ENCODE measurements around the gene RPL13A. TPM values are rescaled to one million over a fixed set of nuclear protein-coding genes. Genes with fewer than 3 reads are reported as not detected.

The RPL13A gene
- total and polyA plus RNA-seq, 2 of the 13 experiments (the other 11 are each of a cell fraction or from before 2014, with no cell fraction given): 2,601 to 3,407 TPM

GRCh38 chr19:49473868-49474541, 13.4 kb upstream of the RPL13A start, which contains the start of gene FLT3LG (continued):
- TF ChIP-seq, protein P1, sequence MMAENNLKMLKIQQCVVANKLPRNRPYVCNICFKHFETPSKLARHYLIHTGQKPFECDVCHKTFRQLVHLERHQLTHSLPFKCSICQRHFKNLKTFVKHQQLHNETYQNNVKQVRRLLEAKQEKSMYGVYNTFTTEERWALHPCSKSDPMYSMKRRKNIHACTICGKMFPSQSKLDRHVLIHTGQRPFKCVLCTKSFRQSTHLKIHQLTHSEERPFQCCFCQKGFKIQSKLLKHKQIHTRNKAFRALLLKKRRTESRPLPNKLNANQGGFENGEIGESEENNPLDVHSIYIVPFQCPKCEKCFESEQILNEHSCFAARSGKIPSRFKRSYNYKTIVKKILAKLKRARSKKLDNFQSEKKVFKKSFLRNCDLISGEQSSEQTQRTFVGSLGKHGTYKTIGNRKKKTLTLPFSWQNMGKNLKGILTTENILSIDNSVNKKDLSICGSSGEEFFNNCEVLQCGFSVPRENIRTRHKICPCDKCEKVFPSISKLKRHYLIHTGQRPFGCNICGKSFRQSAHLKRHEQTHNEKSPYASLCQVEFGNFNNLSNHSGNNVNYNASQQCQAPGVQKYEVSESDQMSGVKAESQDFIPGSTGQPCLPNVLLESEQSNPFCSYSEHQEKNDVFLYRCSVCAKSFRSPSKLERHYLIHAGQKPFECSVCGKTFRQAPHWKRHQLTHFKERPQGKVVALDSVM (CRISPR knock-in tag; IDR thresholded peaks at IDR 0.05): no peak
- no peak for TF ChIP-seq ZBTB44 (CRISPR knock-in tag; IDR thresholded peaks at IDR 0.05)
- TF ChIP-seq HIVEP1 (CRISPR knock-in tag; IDR thresholded peaks at IDR 0.05): no peak
- TF ChIP-seq SALL1 (CRISPR knock-in tag; IDR thresholded peaks at IDR 0.05): peak; percentile 33; the same call in 1 of the 2 replicates
- TF ChIP-seq NR3C1 (CRISPR knock-in tag; IDR thresholded peaks at IDR 0.05): no peak
- no peak for TF ChIP-seq GTF3A (CRISPR knock-in tag; conservative IDR thresholded peaks at IDR 0.05)
- TF ChIP-seq CHCHD3 (CRISPR knock-in tag; IDR thresholded peaks at IDR 0.05): no peak
- no peak for TF ChIP-seq ATF7 (IDR thresholded peaks at IDR 0.05)
- TF ChIP-seq ATF7 (CRISPR knock-in tag; IDR thresholded peaks at IDR 0.05): no peak
- TF ChIP-seq HDAC1 (CRISPR knock-in tag; IDR thresholded peaks at IDR 0.05): peak; percentile 58
- no peak for TF ChIP-seq ZNF660 (CRISPR knock-in tag; IDR thresholded peaks at IDR 0.05; ENCODE audit: borderline replicate concordance, low read depth)
- TF ChIP-seq ATRX (CRISPR knock-in tag; IDR thresholded peaks at IDR 0.05; ENCODE audit: borderline replicate concordance): no peak
- TF ChIP-seq ZNF549 (CRISPR knock-in tag; IDR thresholded peaks at IDR 0.05): no peak
- TF ChIP-seq STAT5B (CRISPR knock-in tag; IDR thresholded peaks at IDR 0.05): no peak

All from HepG2 (cell line).